HG03469 (cell line): ENCODE results near the gene CDY2A.
"Not testable (repeated sequence)": the region's sequence is repeated elsewhere in the genome, so short reads cannot be mapped to it uniquely, and the experiment has no call there.

ENCODE experiments used
- ATAC-seq: cut with Tn5 transposase; IDR thresholded peaks from one replicate; pipeline ENCODE4 v1.9.1; 2021; ENCODE audit warnings: mild to moderate bottlenecking, moderate library complexity, moderate number of reproducible peaks; ENCODE audit not compliant: unreplicated experiment

CDY2A gene

GRCh38 chrY:18025487-18025886 is at the start of gene CDY2A:
CDY2A (plus strand) TSS chrY:18025787; CDS start chrY:18026115, 328 bp downstream.
- not testable (repeated sequence) for ATAC-seq

- ATAC-seq = not testable (repeated sequence)
Measured at GRCh38 chrY:17997586-17997985, 28.0 kb upstream of the CDY2A start.

- ATAC-seq = not testable (repeated sequence)
Measured at GRCh38 chrY:17998266-17998665, 27.3 kb upstream of the CDY2A start.

GRCh38 chrY:18023897-18024296 is 1.7 kb upstream of the CDY2A start:
- ATAC-seq = not testable (repeated sequence)

- ATAC-seq = not testable (repeated sequence)
Measured at GRCh38 chrY:18028845-18029244, 3.3 kb downstream of the CDY2A start.

GRCh38 chrY:18030178-18030577 is 4.6 kb downstream of the CDY2A start:
- not testable (repeated sequence) for ATAC-seq

GRCh38 chrY:18034100-18034814 is 8.7 kb downstream of the CDY2A start:
- ATAC-seq = not testable (repeated sequence)

GRCh38 chrY:18034864-18035263 is 9.3 kb downstream of the CDY2A start:
- not testable (repeated sequence) for ATAC-seq

- not testable (repeated sequence) for ATAC-seq
Measured at GRCh38 chrY:18044990-18045389, 19.4 kb downstream of the CDY2A start.

GRCh38 chrY:18048149-18049040 is 22.8 kb downstream of the CDY2A start:
- ATAC-seq = not testable (repeated sequence)

GRCh38 chrY:18049061-18049460 is 23.5 kb downstream of the CDY2A start:
- not testable (repeated sequence) for ATAC-seq

- not testable (repeated sequence) for ATAC-seq
Measured at GRCh38 chrY:18056473-18056872, 30.9 kb downstream of the CDY2A start.

GRCh38 chrY:18073464-18073863 is 47.9 kb downstream of the CDY2A start:
- not testable (repeated sequence) for ATAC-seq
